Measurements from ENCODE around the gene CENATAC. TPM values are rescaled to one million over a fixed set of nuclear protein-coding genes. Genes with fewer than 3 reads are reported as not detected.
"Not testable (repeated sequence)": the region's sequence is repeated elsewhere in the genome, so short reads cannot be mapped to it uniquely, and the experiment has no call there.

The CENATAC gene
- total RNA-seq, 1 donor from 2014 or later: 51.0 TPM

GRCh38 chr11:118984825-118985224, 13.1 kb upstream of the CENATAC start:
- DNase-seq: no peak
- Histone ChIP-seq H3K4me3 (no peak overlapping the region), H3K36me3 (no peaks in the 10 kb centered on the region), H3K4me1 (peaks cover 11% of the 10 kb centered on the region), H3K9me3 (no peaks in the 10 kb centered on the region), H3K27ac (no peak overlapping the region), H3K27me3 (ENCODE audit: low read depth) (no peaks in the 10 kb centered on the region)
- ATAC-seq: peak; percentile 26 to 34
- intact Hi-C loops (cut with DNase I): no loop called here
- no peak for TF ChIP-seq CTCF (IDR thresholded peaks at IDR 0.05)

- no peak for TF ChIP-seq CTCF (IDR thresholded peaks at IDR 0.05)
- no peaks in the 10 kb centered on the region for H3K9me3 ChIP-seq
- H3K27ac ChIP-seq: no peak overlapping the region
- no peaks in the 10 kb centered on the region for H3K27me3 ChIP-seq (ENCODE audit: low read depth)
- ATAC-seq (no peak), DNase-seq (no peak)
- H3K36me3 ChIP-seq: no peaks in the 10 kb centered on the region
- no peaks in the 10 kb centered on the region for H3K4me1 ChIP-seq
- intact Hi-C loops (cut with DNase I): no loop called here
- no peak overlapping the region for H3K4me3 ChIP-seq
Observed at GRCh38 chr11:118988280-118988679, 9.7 kb upstream of the CENATAC start.

- intact Hi-C loops (cut with DNase I); H3K4me3 ChIP-seq; H3K9me3 ChIP-seq; H3K27me3 ChIP-seq (ENCODE audit: low read depth); H3K4me1 ChIP-seq; ATAC-seq; H3K27ac ChIP-seq; DNase-seq; H3K36me3 ChIP-seq: not testable (repeated sequence)
Observed at GRCh38 chr11:118991486-118992038, 6.4 kb upstream of the CENATAC start.

- peak overlapping the region; percentile 96 for H3K4me3 ChIP-seq
- peaks cover 29% of the 10 kb centered on the region for H3K36me3 ChIP-seq
- ATAC-seq (peak; percentile 12 to 24), DNase-seq (no peak)
- no peaks in the 10 kb centered on the region for H3K9me3 ChIP-seq
- intact Hi-C loops (cut with DNase I): no loop called here
- peak overlapping the region; percentile 94 for H3K27ac ChIP-seq
- no peaks in the 10 kb centered on the region for H3K27me3 ChIP-seq (ENCODE audit: low read depth)
- TF ChIP-seq CTCF (IDR thresholded peaks at IDR 0.05): peak; percentile 9
- peaks cover 30% of the 10 kb centered on the region for H3K4me1 ChIP-seq
Observed at GRCh38 chr11:118996926-118997626, 862 bp upstream of the CENATAC start.

GRCh38 chr11:118998388-118998717, 415 bp downstream of the CENATAC start:
- peak overlapping the region; percentile 96 for H3K4me3 ChIP-seq
- ATAC-seq (peak; percentile 33 to 43), DNase-seq (no peak)

More at GRCh38 chr11:118998388-118998717, 415 bp downstream of the CENATAC start:
- H3K4me1 ChIP-seq: peaks cover 30% of the 10 kb centered on the region
- H3K27me3 ChIP-seq (ENCODE audit: low read depth): no peaks in the 10 kb centered on the region
- H3K27ac ChIP-seq: peak overlapping the region; percentile 94
- intact Hi-C loops (cut with DNase I): no loop called here
- H3K9me3 ChIP-seq: no peaks in the 10 kb centered on the region
- TF ChIP-seq CTCF (IDR thresholded peaks at IDR 0.05): no peak
- peaks cover 41% of the 10 kb centered on the region for H3K36me3 ChIP-seq

Data from lower lobe of right lung (tissue), 2 donors.